ENCODE data around the gene CDC42EP1.

The CDC42EP1 gene

DNA sequence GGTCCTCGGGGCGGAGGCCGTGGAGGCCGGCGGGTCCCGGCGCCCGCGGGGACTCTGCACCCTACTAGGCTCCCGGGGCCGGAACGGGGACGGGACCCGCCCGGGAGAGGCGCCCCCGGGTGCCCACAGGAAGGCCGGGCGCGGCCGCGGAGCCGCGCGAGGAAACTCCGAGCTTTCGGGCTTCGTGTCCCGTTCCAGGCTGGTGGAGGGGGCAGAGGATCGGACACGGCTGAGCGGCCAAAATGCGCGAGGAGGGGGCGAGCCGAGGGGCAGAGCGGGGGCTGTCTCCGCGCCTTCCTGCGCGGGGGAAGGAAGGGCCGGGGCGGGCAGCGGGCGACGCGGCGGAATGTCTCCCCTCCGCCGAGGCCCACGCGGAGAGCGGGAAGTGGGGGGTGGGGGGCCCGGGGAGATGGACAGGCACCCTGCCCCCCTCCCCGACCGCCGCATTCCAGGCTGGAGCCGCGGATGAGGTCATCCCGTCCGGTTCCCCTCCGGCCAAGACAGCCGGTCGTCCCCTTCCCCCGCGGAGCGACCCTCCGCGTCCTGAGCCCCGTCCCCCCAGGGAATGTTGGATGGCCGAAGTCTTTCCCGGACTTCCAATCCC is 430 bp downstream of the CDC42EP1 start:
- 1% methylated on average over 72 of the region's 72 CpGs for WGBS, 2 experiments
- no peaks in the 10 kb centered on the region for H3K9me3 ChIP-seq (ENCODE audit: control insufficient read depth, low read length)
- no peaks in the 10 kb centered on the region for H3K36me3 ChIP-seq (ENCODE audit: control insufficient read depth, insufficient read depth, low read length)
- peaks cover 30% of the 10 kb centered on the region for H3K27me3 ChIP-seq (ENCODE audit: control insufficient read depth, insufficient read depth, low read length, poor library complexity, severe bottlenecking)
- H3K4me1 ChIP-seq (ENCODE audit: control insufficient read depth, insufficient read depth, low read length): peaks cover 24% of the 10 kb centered on the region
- H3K27ac ChIP-seq (ENCODE audit: insufficient read depth, low read depth, low read length, poor library complexity, severe bottlenecking): no peak overlapping the region
- peak overlapping the region; percentile 50 for H3K4me3 ChIP-seq (ENCODE audit: insufficient read depth, low read depth, low read length)

DNA sequence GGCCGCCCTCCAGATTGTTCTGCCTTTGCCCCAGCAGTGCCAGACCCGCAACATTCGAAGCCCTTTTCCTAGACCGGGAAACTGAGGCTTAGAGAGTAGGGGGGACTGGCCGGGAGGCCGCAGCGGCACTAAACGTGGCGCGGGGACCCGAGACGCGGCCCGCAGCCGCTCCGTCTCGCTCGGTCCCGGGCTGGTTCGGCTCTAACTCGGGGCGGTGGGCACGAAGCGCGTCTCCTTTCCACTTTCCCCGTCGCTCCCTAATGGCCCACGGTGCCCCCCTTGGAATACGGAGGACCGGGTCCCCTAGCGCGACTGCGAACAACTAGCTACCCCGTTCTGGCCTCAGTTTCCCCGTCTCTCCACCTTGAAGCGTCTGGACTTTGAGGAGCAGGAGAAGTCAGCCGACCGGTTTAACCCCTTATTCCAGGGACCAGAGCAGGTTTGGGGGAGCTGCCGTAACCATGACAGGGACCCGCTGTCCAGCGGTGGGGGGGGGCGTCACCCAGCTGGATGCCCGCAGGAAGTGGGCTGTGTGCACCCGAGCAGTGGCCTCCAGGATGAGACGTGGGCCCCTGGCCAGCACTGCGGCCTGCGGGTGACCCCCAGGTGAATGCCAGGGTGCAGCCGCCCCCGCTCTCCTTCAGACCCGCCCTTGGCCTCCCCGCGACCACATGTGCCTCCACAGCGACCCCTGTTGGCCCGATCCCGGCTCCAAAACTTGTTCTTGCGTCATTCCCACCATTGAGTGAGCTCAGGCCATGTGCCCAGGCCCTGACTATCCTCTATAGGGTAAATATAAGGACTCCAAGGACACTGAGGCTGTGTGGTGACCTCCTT is 1.1 kb downstream of the CDC42EP1 start:
- H3K27me3 ChIP-seq (ENCODE audit: control insufficient read depth, insufficient read depth, low read length, poor library complexity, severe bottlenecking): peaks cover 30% of the 10 kb centered on the region
- peak overlapping the region; percentile 50 for H3K4me3 ChIP-seq (ENCODE audit: insufficient read depth, low read depth, low read length)
- H3K36me3 ChIP-seq (ENCODE audit: control insufficient read depth, insufficient read depth, low read length): no peaks in the 10 kb centered on the region
- WGBS, 2 experiments: 3% methylated on average over 56 of the region's 56 CpGs
- H3K4me1 ChIP-seq (ENCODE audit: control insufficient read depth, insufficient read depth, low read length): peaks cover 19% of the 10 kb centered on the region
- no peak overlapping the region for H3K27ac ChIP-seq (ENCODE audit: insufficient read depth, low read depth, low read length, poor library complexity, severe bottlenecking)
- no peaks in the 10 kb centered on the region for H3K9me3 ChIP-seq (ENCODE audit: control insufficient read depth, low read length)

DNA sequence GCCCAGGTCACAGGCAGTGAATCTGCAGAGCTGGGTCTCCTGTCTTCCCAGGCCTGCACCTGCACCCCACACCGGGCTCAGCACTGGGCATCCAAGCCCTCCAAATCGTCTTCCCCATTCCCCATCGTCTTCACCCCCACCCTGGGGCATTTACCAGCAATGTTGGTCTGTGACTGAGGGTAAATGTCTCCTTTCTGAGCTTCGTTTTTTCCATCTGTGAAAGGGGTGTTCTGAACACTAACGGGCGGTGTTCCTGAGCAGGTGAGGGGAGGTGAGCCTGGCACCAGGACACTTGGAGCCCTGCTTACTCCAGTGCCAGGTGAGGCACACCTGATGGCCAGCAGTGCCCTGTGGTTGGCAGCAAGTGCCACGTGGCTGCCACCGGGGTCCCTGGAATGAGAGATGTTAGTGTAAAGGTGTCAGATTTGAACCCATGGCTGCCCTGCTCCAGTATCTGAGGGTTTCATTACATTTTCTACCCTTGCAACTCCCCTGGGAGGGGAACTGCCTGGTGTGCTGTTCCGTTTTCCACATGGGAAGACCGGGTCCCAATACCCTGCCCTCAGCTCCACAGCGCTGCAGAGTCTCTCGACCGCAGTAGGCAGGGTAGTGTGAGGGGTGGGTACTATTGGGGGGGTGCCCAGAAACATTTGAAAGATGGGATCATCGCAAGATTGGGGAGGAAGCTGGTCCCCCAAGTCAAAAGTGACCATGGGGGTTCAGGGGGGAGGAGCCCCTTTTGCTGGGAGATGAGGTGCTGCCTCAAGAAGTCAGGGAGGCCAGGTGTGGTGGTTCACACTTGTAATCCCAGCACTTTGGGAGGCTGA is 2.0 kb downstream of the CDC42EP1 start:
- 91 to 92% methylated on average over 14 of the region's 14 CpGs for WGBS, 2 experiments
- H3K27ac ChIP-seq (ENCODE audit: insufficient read depth, low read depth, low read length, poor library complexity, severe bottlenecking): no peak overlapping the region
- peaks cover 30% of the 10 kb centered on the region for H3K27me3 ChIP-seq (ENCODE audit: control insufficient read depth, insufficient read depth, low read length, poor library complexity, severe bottlenecking)
- no peaks in the 10 kb centered on the region for H3K36me3 ChIP-seq (ENCODE audit: control insufficient read depth, insufficient read depth, low read length)
- peaks cover 13% of the 10 kb centered on the region for H3K4me1 ChIP-seq (ENCODE audit: control insufficient read depth, insufficient read depth, low read length)
- H3K9me3 ChIP-seq (ENCODE audit: control insufficient read depth, low read length): no peaks in the 10 kb centered on the region
- H3K4me3 ChIP-seq (ENCODE audit: insufficient read depth, low read depth, low read length): no peak overlapping the region

DNA sequence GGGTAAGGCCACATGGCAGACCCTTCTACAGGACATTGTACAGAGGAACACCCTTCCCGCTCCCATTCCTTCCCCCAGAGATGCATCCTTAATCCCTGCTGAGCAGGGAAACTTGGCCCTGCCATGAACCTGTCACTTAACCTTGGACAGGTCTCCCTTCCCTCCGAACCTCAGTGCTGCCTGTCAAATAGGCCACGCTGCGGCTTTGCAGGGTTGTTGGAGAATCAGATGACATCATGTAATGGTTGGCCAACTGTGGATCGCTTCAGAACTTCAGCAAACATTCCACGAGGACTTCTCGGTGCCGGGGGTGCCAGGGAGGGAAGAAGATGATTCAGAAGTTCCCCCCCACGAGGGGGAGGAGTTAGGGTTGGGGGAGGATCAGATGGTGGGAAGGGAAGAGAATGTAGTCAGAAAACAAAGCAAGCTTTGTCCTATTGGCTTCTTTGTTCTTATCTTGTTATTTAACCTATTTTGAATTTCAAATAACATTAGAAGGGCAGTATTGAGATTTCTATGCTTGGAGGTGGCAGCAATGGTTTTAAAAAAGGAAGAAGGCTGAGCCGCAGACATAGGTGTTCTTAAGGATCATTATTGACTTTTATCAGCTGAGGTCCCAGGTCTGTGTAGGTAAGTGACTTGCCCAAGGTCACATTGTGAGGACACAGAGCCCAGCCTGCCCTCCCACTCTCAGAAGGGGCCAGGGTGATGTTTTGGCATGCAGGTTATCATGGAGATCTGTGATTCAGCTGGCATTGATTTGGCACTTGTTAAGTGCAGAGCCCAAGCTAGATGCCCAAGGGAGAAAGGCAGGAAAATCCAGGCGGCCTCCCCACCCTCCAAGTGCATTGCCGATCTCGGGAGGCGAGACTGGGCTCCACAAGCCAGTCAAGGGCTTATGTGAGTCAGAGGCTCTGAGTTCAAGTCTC is 3.1 kb downstream of the CDC42EP1 start:
- Histone ChIP-seq H3K36me3 (ENCODE audit: control insufficient read depth, insufficient read depth, low read length) (no peaks in the 10 kb centered on the region), H3K27ac (ENCODE audit: insufficient read depth, low read depth, low read length, poor library complexity, severe bottlenecking) (no peak overlapping the region), H3K27me3 (ENCODE audit: control insufficient read depth, insufficient read depth, low read length, poor library complexity, severe bottlenecking) (peaks cover 30% of the 10 kb centered on the region), H3K4me1 (ENCODE audit: control insufficient read depth, insufficient read depth, low read length) (peaks cover 13% of the 10 kb centered on the region), H3K9me3 (ENCODE audit: control insufficient read depth, low read length) (no peaks in the 10 kb centered on the region), H3K4me3 (ENCODE audit: insufficient read depth, low read depth, low read length) (no peak overlapping the region)
- WGBS, 2 experiments: 61 to 66% methylated on average over 14 of the region's 14 CpGs

DNA sequence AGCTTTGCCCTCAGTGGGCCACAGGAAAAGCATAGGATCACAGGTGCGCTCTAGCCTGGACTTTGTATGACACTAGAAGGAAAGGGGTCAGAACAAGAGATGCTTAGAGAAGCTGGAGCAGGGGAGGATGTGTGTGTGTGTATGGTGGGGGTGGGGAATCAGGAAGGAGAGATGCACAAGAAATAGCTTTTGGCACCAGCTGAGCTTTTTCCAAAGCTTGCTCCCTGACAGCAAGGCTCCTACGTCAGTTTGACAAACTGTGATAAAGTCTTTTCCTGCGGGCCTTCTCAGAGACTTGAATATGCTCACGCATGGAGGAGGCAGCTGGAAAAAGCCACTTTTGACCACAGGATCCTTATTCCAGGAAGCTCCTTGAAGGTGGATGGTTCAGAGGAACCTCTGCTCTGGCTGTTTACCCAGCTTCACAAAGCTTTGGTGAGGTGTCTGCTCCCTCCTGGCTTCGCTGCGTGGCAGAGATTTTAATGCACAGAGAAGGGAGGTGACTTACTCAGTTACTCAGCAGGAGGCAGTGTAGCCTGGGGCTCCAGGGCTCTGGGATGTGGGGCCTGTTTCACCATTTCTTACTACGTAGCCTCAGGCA is 3.9 kb downstream of the CDC42EP1 start:
- Histone ChIP-seq H3K4me3 (ENCODE audit: insufficient read depth, low read depth, low read length) (no peak overlapping the region), H3K27me3 (ENCODE audit: control insufficient read depth, insufficient read depth, low read length, poor library complexity, severe bottlenecking) (peaks cover 30% of the 10 kb centered on the region), H3K27ac (ENCODE audit: insufficient read depth, low read depth, low read length, poor library complexity, severe bottlenecking) (no peak overlapping the region), H3K36me3 (ENCODE audit: control insufficient read depth, insufficient read depth, low read length) (no peaks in the 10 kb centered on the region), H3K4me1 (ENCODE audit: control insufficient read depth, insufficient read depth, low read length) (peaks cover 17% of the 10 kb centered on the region), H3K9me3 (ENCODE audit: control insufficient read depth, low read length) (no peaks in the 10 kb centered on the region)
- 83 to 85% methylated on average over 7 of the region's 7 CpGs for WGBS, 2 experiments

DNA sequence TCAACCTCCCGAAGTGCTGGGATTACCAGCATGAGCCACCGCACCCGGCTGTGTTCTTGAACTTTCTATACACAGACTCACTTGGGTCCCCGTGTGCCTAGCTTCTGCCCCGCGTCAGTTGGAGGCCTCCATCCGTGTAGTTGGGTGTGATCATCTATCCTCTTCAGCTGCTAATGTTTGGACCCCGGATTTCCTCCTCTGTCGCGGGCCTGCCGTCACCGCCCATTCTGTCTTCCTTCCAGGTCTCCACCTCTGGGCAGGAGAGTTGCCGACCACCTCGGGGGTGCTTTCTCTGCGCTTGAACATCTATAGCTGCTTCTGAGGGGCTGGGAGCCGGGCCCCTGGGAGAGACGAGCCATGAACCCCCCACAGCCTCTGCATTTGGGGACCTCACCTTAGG is 5.5 kb downstream of the CDC42EP1 start:
- Histone ChIP-seq H3K4me3 (ENCODE audit: insufficient read depth, low read depth, low read length) (no peak overlapping the region), H3K9me3 (ENCODE audit: control insufficient read depth, low read length) (no peaks in the 10 kb centered on the region), H3K36me3 (ENCODE audit: control insufficient read depth, insufficient read depth, low read length) (no peaks in the 10 kb centered on the region), H3K4me1 (ENCODE audit: control insufficient read depth, insufficient read depth, low read length) (peaks cover 20% of the 10 kb centered on the region), H3K27me3 (ENCODE audit: control insufficient read depth, insufficient read depth, low read length, poor library complexity, severe bottlenecking) (peaks cover 17% of the 10 kb centered on the region), H3K27ac (ENCODE audit: insufficient read depth, low read depth, low read length, poor library complexity, severe bottlenecking) (no peak overlapping the region)
- WGBS, 2 experiments: 92 to 93% methylated on average over 17 of the region's 17 CpGs

DNA sequence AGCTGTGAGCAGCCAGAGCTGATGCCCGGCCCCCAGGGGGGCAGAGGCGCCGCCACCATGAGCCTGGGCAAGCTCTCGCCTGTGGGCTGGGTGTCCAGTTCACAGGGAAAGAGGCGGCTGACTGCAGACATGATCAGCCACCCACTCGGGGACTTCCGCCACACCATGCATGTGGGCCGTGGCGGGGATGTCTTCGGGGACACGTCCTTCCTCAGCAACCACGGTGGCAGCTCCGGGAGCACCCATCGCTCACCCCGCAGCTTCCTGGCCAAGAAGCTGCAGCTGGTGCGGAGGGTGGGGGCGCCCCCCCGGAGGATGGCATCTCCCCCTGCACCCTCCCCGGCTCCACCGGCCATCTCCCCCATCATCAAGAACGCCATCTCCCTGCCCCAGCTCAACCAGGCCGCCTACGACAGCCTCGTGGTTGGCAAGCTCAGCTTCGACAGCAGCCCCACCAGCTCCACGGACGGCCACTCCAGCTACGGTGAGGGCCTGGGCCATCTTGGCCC is 6.1 kb downstream of the CDC42EP1 start:
- H3K4me3 ChIP-seq (ENCODE audit: insufficient read depth, low read depth, low read length): no peak overlapping the region
- H3K27me3 ChIP-seq (ENCODE audit: control insufficient read depth, insufficient read depth, low read length, poor library complexity, severe bottlenecking): peaks cover 11% of the 10 kb centered on the region
- no peaks in the 10 kb centered on the region for H3K36me3 ChIP-seq (ENCODE audit: control insufficient read depth, insufficient read depth, low read length)
- H3K4me1 ChIP-seq (ENCODE audit: control insufficient read depth, insufficient read depth, low read length): peaks cover 20% of the 10 kb centered on the region
- H3K27ac ChIP-seq (ENCODE audit: insufficient read depth, low read depth, low read length, poor library complexity, severe bottlenecking): no peak overlapping the region
- no peaks in the 10 kb centered on the region for H3K9me3 ChIP-seq (ENCODE audit: control insufficient read depth, low read length)
- WGBS, 2 experiments: 93 to 95% methylated on average over 28 of the region's 28 CpGs

DNA sequence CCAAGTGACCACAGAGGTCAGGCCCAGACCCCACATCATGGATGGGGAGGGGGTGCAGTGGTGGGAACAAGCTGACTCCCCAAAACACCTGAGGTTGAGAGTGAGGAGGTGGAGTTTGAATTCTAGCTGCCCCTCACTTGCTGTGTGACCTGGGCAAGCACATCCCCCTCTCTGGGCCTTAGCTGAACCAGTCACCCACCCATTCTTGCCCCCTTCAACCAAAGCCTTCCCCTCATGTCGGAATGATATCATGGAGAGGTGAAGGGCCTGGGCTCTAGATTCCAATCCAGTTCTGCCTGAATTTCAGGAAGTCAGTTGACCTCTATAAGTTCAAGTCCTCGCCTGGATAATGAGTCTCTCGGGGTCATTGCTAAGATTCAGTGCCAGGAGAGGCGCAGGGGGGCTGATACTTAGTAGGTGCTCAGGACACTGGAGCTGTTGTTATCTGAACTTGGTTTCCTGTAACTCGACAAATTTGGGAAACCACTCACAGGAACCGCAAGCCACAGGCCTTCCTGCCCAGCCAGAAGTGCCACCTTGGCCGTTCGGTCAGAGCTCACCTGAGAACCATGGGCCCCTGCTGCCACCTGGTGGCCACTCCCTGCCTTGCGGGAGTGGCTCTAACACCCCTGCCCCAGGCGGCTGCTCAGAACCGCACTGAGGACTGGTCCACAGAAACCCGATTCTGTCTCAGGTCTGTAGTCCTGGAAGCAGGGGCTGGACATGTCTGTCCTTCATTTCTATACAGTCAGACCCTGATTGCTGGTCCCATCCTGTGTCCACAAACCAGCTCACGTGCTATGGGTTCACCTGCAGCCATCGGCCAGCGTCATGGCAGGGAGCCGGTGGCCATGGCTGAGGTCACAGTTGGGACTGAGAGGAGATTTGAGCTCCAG is 6.9 kb downstream of the CDC42EP1 start:
- Histone ChIP-seq H3K27me3 (ENCODE audit: control insufficient read depth, insufficient read depth, low read length, poor library complexity, severe bottlenecking) (peaks cover 4% of the 10 kb centered on the region), H3K27ac (ENCODE audit: insufficient read depth, low read depth, low read length, poor library complexity, severe bottlenecking) (no peak overlapping the region), H3K4me1 (ENCODE audit: control insufficient read depth, insufficient read depth, low read length) (peaks cover 16% of the 10 kb centered on the region), H3K36me3 (ENCODE audit: control insufficient read depth, insufficient read depth, low read length) (no peaks in the 10 kb centered on the region), H3K4me3 (ENCODE audit: insufficient read depth, low read depth, low read length) (no peak overlapping the region), H3K9me3 (ENCODE audit: control insufficient read depth, low read length) (no peaks in the 10 kb centered on the region)
- WGBS, 2 experiments: 59 to 63% methylated on average over 16 of the region's 16 CpGs
